HepG2 (cell line): Measurements from ENCODE around the gene GRID1. TPM values are rescaled to one million over a fixed set of nuclear protein-coding genes. Genes with fewer than 3 reads are reported as not detected.

Source experiments
- ATAC-seq: fragments of 200-7000 bp; cut with Tn5 transposase; 3 replicates; pipeline ENCODE4 v1.9.1; 2020; ENCODE audit warnings: mild to moderate bottlenecking, moderate library complexity
- BruUV-seq: library from RNA; stranded (reverse); fragments of 400-500 nt; replicated peaks from 2 replicates; lab custom pipeline; 2021; lab: Mats Ljungman, UMichigan
- CTCF ChIA-PET: fragments of 300-600 bp; formaldehyde crosslinking; extraction: SDS; loops from one replicate; lab custom pipeline; 2021; ENCODE audit warnings: low total read pairs, inconsistent platforms, low intra/inter-chr PET ratio; lab: Yijun Ruan, JAX
- POLR2A ChIA-PET: fragments of 350-600 bp; sonication (Branson Sonifier 250); formaldehyde crosslinking; loops from one replicate; lab custom pipeline; 2020; ENCODE audit warnings: antibody characterized with exemption, inconsistent platforms; lab: Yijun Ruan, JAX
- DNase-seq: peaks from one replicate; pipeline ENCODE4 v3.0.0-alpha.2; 2015; ENCODE audit warnings: low spot score
- FAIRE-seq: peaks from 3 replicates; lab custom pipeline; 2011; peaks lifted over from hg19 to GRCh38; lab: Jason Lieb, UNC
- H2AFZ ChIP-seq: one replicate; pipeline ENCODE4 v1.6.1; 2011; ENCODE audit warnings: low read length, inconsistent platforms
- H3K27ac ChIP-seq: fragments of 300-600 bp; 3 replicates; pipeline ENCODE4 v1.8.0; 2011; ENCODE audit warnings: mixed run types, mild to moderate bottlenecking, mixed read lengths, low read length, inconsistent platforms; ENCODE audit not compliant: insufficient read depth; ENCODE audit errors: extremely low read length
- H3K27me3 ChIP-seq, 2 experiments: fragments of 200-600 bp in 1 of 2; 2 replicates in 1 of 2; 3 replicates in 1 of 2; pipeline versions ENCODE4 v1.6.0 to v1.8.0; 2011; ENCODE audit warnings: low read length in 2 of 2, mild to moderate bottlenecking in 2 of 2, moderate library complexity in 2 of 2, inconsistent platforms in 1 of 2; ENCODE audit not compliant: insufficient read depth in 2 of 2, control insufficient read depth in 1 of 2
- H3K36me3 ChIP-seq, 2 experiments: fragments of 200-600 bp in 1 of 2; replicated peaks in 1 of 2; 2 replicates in 1 of 2; 3 replicates in 1 of 2; pipeline versions ENCODE4 v1.5.1 to v1.8.0; 2011; ENCODE audit warnings: low read length in 2 of 2, inconsistent platforms in 1 of 2; ENCODE audit not compliant: insufficient read depth in 2 of 2, control insufficient read depth in 1 of 2
- H3K4me1 ChIP-seq: 2 replicates; pipeline ENCODE4 v1.5.1; 2012; ENCODE audit warnings: low read length, inconsistent platforms; ENCODE audit not compliant: insufficient read depth
- H3K4me2 ChIP-seq: 2 replicates; pipeline ENCODE4 v1.6.0; 2011; ENCODE audit warnings: low read depth, low read length, inconsistent platforms
- H3K4me3 ChIP-seq, 3 experiments: fragments of 200-600 bp in 1 of 3; sonication (generic), shearing (Covaris generic) in 1 of 3; replicated peaks in 1 of 3; 2 replicates each; pipeline ENCODE4 v1.5.1; 2011 to 2016; ENCODE audit warnings: low read length in 3 of 3, inconsistent platforms in 2 of 3, low read depth in 2 of 3, mild to moderate bottlenecking in 2 of 3, control low read depth in 1 of 3, mixed read lengths in 1 of 3; ENCODE audit not compliant: insufficient read depth in 1 of 3
- H3K79me2 ChIP-seq: one replicate; pipeline ENCODE4 v1.6.1; 2011; ENCODE audit warnings: low read length, inconsistent platforms; ENCODE audit not compliant: insufficient read depth
- H3K9ac ChIP-seq: 2 replicates; pipeline ENCODE4 v1.6.0; 2011; ENCODE audit warnings: mild to moderate bottlenecking, low read depth, low read length, inconsistent platforms; ENCODE audit not compliant: insufficient read depth
- H3K9me3 ChIP-seq: 2 replicates; pipeline ENCODE4 v1.5.1; 2012; ENCODE audit warnings: mild to moderate bottlenecking, low read length
- H4K20me1 ChIP-seq: 2 replicates; pipeline ENCODE4 v1.6.0; 2011; ENCODE audit warnings: inconsistent platforms, mild to moderate bottlenecking, low read length, moderate library complexity; ENCODE audit not compliant: insufficient read depth
- HCFC1 ChIP-seq: fragments of 150-350 bp; IDR thresholded peaks from 2 replicates; pipeline ENCODE4 v1.6.1; 2014; ENCODE audit warnings: low read depth, low read length
- HHEX ChIP-seq: IDR thresholded peaks from 2 replicates; pipeline ENCODE4 v1.6.1; 2016; ENCODE audit warnings: control low read depth
- NCOA1 ChIP-seq: sonication (generic); formaldehyde crosslinking; IDR thresholded peaks from 2 replicates; pipeline ENCODE4 v1.9.0; 2021; ENCODE audit warnings: missing genetic modification reagents
- PHF21A ChIP-seq: sonication (generic); formaldehyde crosslinking; IDR thresholded peaks from 2 replicates; pipeline ENCODE4 v1.5.0; 2020; ENCODE audit warnings: mild to moderate bottlenecking, missing genetic modification reagents
- TMF1 ChIP-seq: sonication (generic); formaldehyde crosslinking; IDR thresholded peaks from 2 replicates; pipeline ENCODE4 v1.8.1; 2022; ENCODE audit warnings: low read depth, missing genetic modification reagents
- ZFP41 ChIP-seq: sonication (generic); formaldehyde crosslinking; IDR thresholded peaks from 2 replicates; pipeline ENCODE4 v1.4.0; 2020; ENCODE audit warnings: mild to moderate bottlenecking, missing genetic modification reagents, borderline replicate concordance
- WGBS: methylation state at CpG from one replicate; pipeline ENCODE4 v1.1.6; 2017; ENCODE audit warnings: low lambda C conversion rate; 5-methylcytosine and 5-hydroxymethylcytosine counted together
- in situ Hi-C: cut with HindIII; loops from 2 replicates; pipeline ENCODE4 v1.10.0; 2017; ENCODE audit warnings: low pct_unique_long_range_greater_than_20kb; ENCODE audit not compliant: extremely low pct_ligation_motif_present
- intact Hi-C: fragments of 100-400 bp; cut with micrococcal nuclease; formaldehyde crosslinking; loops from one replicate; pipeline ENCODE4 v1.10.0; 2022; ENCODE audit not compliant: unreplicated experiment
- polyA plus RNA-seq, 8 experiments: library from polyadenylated mRNA; depleted of rRNA in 3 of 8; stranded (reverse) in 7 of 8; unstranded in 1 of 8; fragments of >200 nt; fragmentation: Illumina TruSeq in 4 of 8; extraction: Trizol in 4 of 8; gene quantifications; 2 replicates each; pipeline versions ENCODE4 v1.2.1 to v1.2.3, GENCODE V29; 2011 to 2016; ENCODE audit warnings: low read depth in 4 of 8, missing spikeins in 1 of 8, mixed read lengths in 1 of 8; ENCODE audit not compliant: insufficient read depth in 1 of 8
- total RNA-seq, 5 experiments: library from RNA; depleted of rRNA; stranded (reverse); fragments of >200 nt; fragmentation: Illumina TruSeq; extraction: Trizol; gene quantifications; 2 replicates each; pipeline ENCODE4 v1.2.3, GENCODE V29; 2016; ENCODE audit warnings: low read depth in 1 of 5

GRID1 gene
- total and polyA plus RNA-seq, 2 of the 13 experiments (the other 11 are each of a cell fraction or from before 2014, with no cell fraction given): 0.05 TPM; not detected in 1

- Histone ChIP-seq H3K9me3 (no peaks in the 10 kb centered on the region), H3K27ac (no peak overlapping the region), H3K4me3 (no peak overlapping the region), H2AFZ (no peak overlapping the region)
- ATAC-seq: no peak
- TF ChIP-seq HCFC1 (no peak), HHEX (CRISPR knock-in tag) (no peak), PHF21A (CRISPR knock-in tag) (no peak), TMF1 (CRISPR knock-in tag) (no peak)
- TF ChIP-seq, all 625 proteins: peak for 0
- H3K4me2 ChIP-seq: no peak overlapping the region
- H3K27me3 ChIP-seq: peaks cover 0 to 17% of the 10 kb centered on the region in 2 experiments; a peak in 4 of 5 replicates
- ChIA-PET POLR2A (no interaction called here), CTCF (no interaction called here)
- H3K36me3 ChIP-seq: no peaks in the 10 kb centered on the region
- 0% methylated on average over 2 of the region's 4 CpGs for WGBS
- H3K79me2 ChIP-seq: no peaks in the 10 kb centered on the region
- BruUV-seq: no TSS peak
- H4K20me1 ChIP-seq: no peaks in the 10 kb centered on the region
- intact Hi-C loops (no loop called here), in situ Hi-C loops (no loop called here)
- H3K9ac ChIP-seq: no peak overlapping the region
- no peaks in the 10 kb centered on the region for H3K4me1 ChIP-seq
- FAIRE-seq (no peak), DNase-seq (no peak)
Observed at GRCh38 chr10:86256690-86257315, 109.8 kb downstream of the GRID1 start.

- in situ Hi-C loops: no loop called here
- Histone ChIP-seq H4K20me1 (no peaks in the 10 kb centered on the region), H3K27ac (no peak overlapping the region), H3K4me1 (no peaks in the 10 kb centered on the region)
- 4% methylated on average over 4 of the region's 14 CpGs for WGBS
- ATAC-seq (no peak; the same call in 2 of the 3 replicates), DNase-seq (no peak)
- CTCF ChIA-PET: no interaction called here
- TF ChIP-seq ZFP41 (CRISPR knock-in tag) (no peak), NCOA1 (CRISPR knock-in tag) (no peak)
- TF ChIP-seq, all 625 proteins: peak for 0
- Histone ChIP-seq H3K9me3 (no peaks in the 10 kb centered on the region), H2AFZ (no peak overlapping the region), H3K27me3 (peaks cover 0 to 11% of the 10 kb centered on the region in 2 experiments; a peak in 3 of 5 replicates), H3K79me2 (no peaks in the 10 kb centered on the region), H3K36me3 (no peaks in the 10 kb centered on the region), H3K9ac (no peak overlapping the region), H3K4me2 (no peak overlapping the region), H3K4me3 (no peak overlapping the region)
- intact Hi-C loops: no loop called here
- no TSS peak for BruUV-seq
- POLR2A ChIA-PET: no interaction called here
- no peak for FAIRE-seq
Observed at GRCh38 chr10:86255405-86256251, 111.0 kb downstream of the GRID1 start.
